Transverse colon (tissue), 4 donors: ENCODE measurements around the gene SLC12A3.

Experiments
- EP300 ChIP-seq: sonication (generic); formaldehyde crosslinking; IDR thresholded peaks from one replicate; pipeline ENCODE4 v1.6.1; 2017; ENCODE audit warnings: antibody characterized with exemption, low read depth
- POLR2A ChIP-seq: fragments of 450-650 bp; IDR thresholded peaks from one replicate; pipeline ENCODE4 v1.6.1; 2016; ENCODE audit warnings: antibody characterized with exemption, mild to moderate bottlenecking, moderate library complexity
- POLR2AphosphoS5 ChIP-seq, 3 donors: sonication (generic); formaldehyde crosslinking; IDR thresholded peaks; one replicate each; pipeline ENCODE4 v1.6.1; 2016; ENCODE audit warnings: antibody characterized with exemption in 3 of 3
- TF ChIP-seq, protein P1 (sequence below), 5 experiments: fragments of 200-600 bp in 3 of 5; fragments of 450-650 bp in 2 of 5; sonication (generic) in 3 of 5; IDR thresholded peaks; 1 replicate in 2 of 5; 2 replicates in 3 of 5; pipeline ENCODE4 v1.5.1; 2016 to 2017; ENCODE audit warnings: antibody characterized with exemption in 5 of 5, inconsistent platforms in 3 of 5, mild to moderate bottlenecking in 2 of 5, moderate library complexity in 1 of 5

DNA sequence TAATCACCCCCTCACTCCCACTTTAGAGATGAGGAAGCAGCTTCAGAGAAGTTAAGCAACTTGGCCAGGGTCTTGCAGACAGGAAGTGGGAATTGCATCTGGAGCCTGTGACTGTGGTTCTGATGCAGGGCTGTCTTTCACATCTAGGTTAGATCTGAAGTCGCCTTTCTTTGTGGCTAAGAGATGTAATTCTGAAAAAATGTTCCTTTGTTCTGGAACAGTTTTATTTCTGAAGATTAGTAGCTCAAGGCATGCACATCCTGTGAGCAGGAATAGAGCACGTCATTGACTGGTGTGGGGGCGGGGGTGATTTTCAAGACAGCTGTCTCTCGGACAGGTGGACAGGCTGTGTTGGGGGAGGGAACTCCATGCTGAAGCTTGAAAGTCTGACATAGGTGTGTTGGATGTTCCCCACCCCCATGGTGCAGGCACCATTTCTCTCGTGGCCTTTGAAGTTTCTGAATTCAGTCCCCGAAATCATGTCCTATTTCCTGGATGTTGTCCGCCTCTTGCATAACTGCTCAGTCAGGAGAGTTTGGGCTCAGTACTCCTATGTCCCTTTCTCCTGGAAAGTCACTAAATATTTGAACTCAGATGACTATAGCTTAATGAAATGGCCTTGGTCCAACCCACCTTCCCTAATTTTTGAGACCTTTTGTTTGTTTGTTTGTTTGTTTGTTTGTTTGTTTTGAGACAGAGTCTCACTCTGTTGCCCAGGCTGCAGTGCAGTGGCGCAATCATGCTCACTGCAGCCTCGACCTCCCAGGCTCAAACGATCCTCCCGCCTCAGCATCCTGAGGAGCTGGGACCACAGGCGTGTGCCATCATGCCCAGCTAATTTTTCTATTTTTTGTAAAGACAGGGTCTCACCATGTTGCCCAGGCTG lies 45.9 kb downstream of the SLC12A3 start:
- TF ChIP-seq, protein P1, sequence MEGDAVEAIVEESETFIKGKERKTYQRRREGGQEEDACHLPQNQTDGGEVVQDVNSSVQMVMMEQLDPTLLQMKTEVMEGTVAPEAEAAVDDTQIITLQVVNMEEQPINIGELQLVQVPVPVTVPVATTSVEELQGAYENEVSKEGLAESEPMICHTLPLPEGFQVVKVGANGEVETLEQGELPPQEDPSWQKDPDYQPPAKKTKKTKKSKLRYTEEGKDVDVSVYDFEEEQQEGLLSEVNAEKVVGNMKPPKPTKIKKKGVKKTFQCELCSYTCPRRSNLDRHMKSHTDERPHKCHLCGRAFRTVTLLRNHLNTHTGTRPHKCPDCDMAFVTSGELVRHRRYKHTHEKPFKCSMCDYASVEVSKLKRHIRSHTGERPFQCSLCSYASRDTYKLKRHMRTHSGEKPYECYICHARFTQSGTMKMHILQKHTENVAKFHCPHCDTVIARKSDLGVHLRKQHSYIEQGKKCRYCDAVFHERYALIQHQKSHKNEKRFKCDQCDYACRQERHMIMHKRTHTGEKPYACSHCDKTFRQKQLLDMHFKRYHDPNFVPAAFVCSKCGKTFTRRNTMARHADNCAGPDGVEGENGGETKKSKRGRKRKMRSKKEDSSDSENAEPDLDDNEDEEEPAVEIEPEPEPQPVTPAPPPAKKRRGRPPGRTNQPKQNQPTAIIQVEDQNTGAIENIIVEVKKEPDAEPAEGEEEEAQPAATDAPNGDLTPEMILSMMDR (IDR thresholded peaks at IDR 0.05), result no peak
- TF ChIP-seq POLR2AphosphoS5 (IDR thresholded peaks at IDR 0.05) (peak in 1 of 3 donors; percentile 13), POLR2A (no peak), EP300 (no peak)
